B cell (primary cell): ENCODE data around the gene IL1F10. TPM values are rescaled to one million over a fixed set of nuclear protein-coding genes. Genes with fewer than 3 reads are reported as not detected.

Experiments
- ATAC-seq: fragments of 200-7000 bp; cut with Tn5 transposase; one replicate; pipeline ENCODE4 v1.10.0; 2021; ENCODE audit warnings: low read depth, mild to moderate bottlenecking, moderate number of reproducible peaks, moderate library complexity
- CTCF ChIA-PET: fragments of 350-600 bp; sonication (Branson Sonifier 250); formaldehyde crosslinking; loops from one replicate; lab custom pipeline; 2021; ENCODE audit warnings: antibody characterized with exemption, inconsistent platforms; lab: Charles Lee
- POLR2A ChIA-PET: fragments of 350-600 bp; sonication (Branson Sonifier 250); formaldehyde crosslinking; loops from one replicate; lab custom pipeline; 2021; ENCODE audit warnings: antibody characterized with exemption; lab: Charles Lee
- DNase-seq: peaks from one replicate; pipeline ENCODE4 v3.0.0; 2013
- H2AFZ ChIP-seq: 2 replicates; pipeline ENCODE4 v1.6.1; 2012; ENCODE audit warnings: mild to moderate bottlenecking, low read depth, low read length; ENCODE audit not compliant: insufficient read depth, poor library complexity, severe bottlenecking
- H3K27ac ChIP-seq, 2 donors: 1 replicate in 1 of 2; 2 replicates in 1 of 2; pipeline ENCODE4 v1.5.1; 2012 to 2013; ENCODE audit warnings: low read length in 2 of 2, mild to moderate bottlenecking in 2 of 2, moderate library complexity in 1 of 2
- H3K27me3 ChIP-seq, 4 experiments: fragments of 200-600 bp in 1 of 4; sonication (generic) in 1 of 4; replicated peaks in 1 of 4; 1 replicate in 2 of 4; 2 replicates in 2 of 4; pipeline versions ENCODE4 v1.6.1 to v1.7.0; 2013 to 2016; ENCODE audit warnings: low read length in 3 of 4, mild to moderate bottlenecking in 2 of 4, mixed read lengths in 1 of 4, moderate library complexity in 1 of 4; ENCODE audit not compliant: insufficient read depth in 4 of 4, control insufficient read depth in 3 of 4; ENCODE audit errors: control extremely low read depth in 1 of 4
- H3K36me3 ChIP-seq, 2 experiments: replicated peaks in 1 of 2; 1 replicate in 1 of 2; 2 replicates in 1 of 2; pipeline versions ENCODE4 v1.6.1 to v1.7.1; 2013; ENCODE audit warnings: low read length in 1 of 2; ENCODE audit not compliant: insufficient read depth in 2 of 2, control insufficient read depth in 1 of 2; ENCODE audit errors: control extremely low read depth in 1 of 2, extremely low read depth in 1 of 2
- H3K4me1 ChIP-seq, 2 donors: fragments of 200-600 bp in 1 of 2; sonication (generic) in 1 of 2; 1 replicate in 1 of 2; 2 replicates in 1 of 2; pipeline versions ENCODE4 v1.5.1 to v1.6.1; 2013 to 2017; ENCODE audit warnings: low read length in 2 of 2; ENCODE audit not compliant: control insufficient read depth in 2 of 2, insufficient read depth in 2 of 2
- H3K4me2 ChIP-seq: replicated peaks from 2 replicates; pipeline ENCODE3; 2012; ENCODE audit warnings: mild to moderate bottlenecking, low read depth, low read length; ENCODE audit not compliant: poor library complexity, severe bottlenecking
- H3K4me3 ChIP-seq, 5 experiments: fragments of 200-600 bp in 1 of 5; sonication (generic) in 1 of 5; 1 replicate in 3 of 5; 2 replicates in 2 of 5; pipeline versions ENCODE4 v1.5.1 to v1.7.0; 2011 to 2016; ENCODE audit warnings: low read length in 4 of 5, mild to moderate bottlenecking in 4 of 5, low read depth in 2 of 5, control low read depth in 1 of 5, moderate library complexity in 1 of 5; ENCODE audit not compliant: insufficient read depth in 1 of 5; ENCODE audit errors: control extremely low read depth in 1 of 5, extremely low read depth in 1 of 5
- H3K79me2 ChIP-seq: fragments of 200-600 bp; sonication (generic); one replicate; pipeline ENCODE4 v1.6.0; 2016; ENCODE audit warnings: low read length; ENCODE audit not compliant: control insufficient read depth, insufficient read depth
- H3K9ac ChIP-seq: fragments of 200-600 bp; sonication (generic); 2 replicates; pipeline ENCODE4 v1.6.1; 2017; ENCODE audit warnings: mild to moderate bottlenecking, low read length, moderate library complexity
- H3K9me3 ChIP-seq, 3 donors: one replicate each; pipeline versions ENCODE4 v1.6.1 to v1.7.1; 2013; ENCODE audit warnings: low read length in 2 of 3; ENCODE audit not compliant: control insufficient read depth in 2 of 3, insufficient read depth in 1 of 3; ENCODE audit errors: control extremely low read depth in 1 of 3
- H4K20me1 ChIP-seq: 2 replicates; pipeline ENCODE4 v1.6.0; 2012; ENCODE audit warnings: mild to moderate bottlenecking, low read length; ENCODE audit not compliant: insufficient read depth, control insufficient read depth, poor library complexity, severe bottlenecking
- H3K27ac Mint-ChIP-seq: one replicate; pipeline ENCODE4 v1.8.0; 2021; ENCODE audit warnings: mixed read lengths
- H3K27me3 Mint-ChIP-seq: one replicate; pipeline ENCODE4 v1.8.0; 2021; ENCODE audit warnings: mixed read lengths
- H3K4me1 Mint-ChIP-seq: one replicate; pipeline ENCODE4 v1.8.0; 2021; ENCODE audit warnings: mixed read lengths
- H3K4me3 Mint-ChIP-seq: one replicate; pipeline ENCODE4 v1.8.0; 2021; ENCODE audit warnings: mixed read lengths
- H3K9me3 Mint-ChIP-seq: one replicate; pipeline ENCODE4 v1.8.0; 2022; ENCODE audit warnings: mixed read lengths; ENCODE audit not compliant: insufficient read depth
- EZH2 ChIP-seq: IDR thresholded peaks from 2 replicates; pipeline ENCODE4 v1.6.1; 2012; ENCODE audit warnings: borderline replicate concordance, low read depth, mild to moderate bottlenecking, moderate library complexity, low read length; ENCODE audit not compliant: insufficient read depth, poor library complexity, severe bottlenecking
- WGBS: methylation state at CpG from one replicate; pipeline ENCODE4 v1.1.5; 2013; ENCODE audit warnings: missing lambda C conversion rate; ENCODE audit not compliant: insufficient coverage; 5-methylcytosine and 5-hydroxymethylcytosine counted together
- intact Hi-C: fragments of 100-400 bp; cut with micrococcal nuclease; formaldehyde crosslinking; loops from one replicate; pipeline ENCODE4 v1.10.0; 2022
- polyA plus RNA-seq: library from polyadenylated mRNA; depleted of rRNA; stranded (reverse); fragments of >200 nt; gene quantifications from 2 replicates; pipeline ENCODE4 v1.2.3, GENCODE V29; 2012
- total RNA-seq, 2 donors: library from RNA; stranded (reverse); fragments of 120-200 nt in 1 of 2; gene quantifications; 1 replicate in 1 of 2; 2 replicates in 1 of 2; pipeline versions ENCODE4 v1.2.3 to v1.2.4, GENCODE V29; 2013 to 2022
- TF ChIP-seq, protein P1 (sequence below): fragments of 200-600 bp; IDR thresholded peaks from one replicate; pipeline ENCODE4 v1.8.0; 2022; ENCODE audit warnings: antibody characterized with exemption, mild to moderate bottlenecking

IL1F10 gene
- total and polyA plus RNA-seq, 2 donors (not counting 1 experiment from before 2014, with no cell fraction given): not detected

DNA sequence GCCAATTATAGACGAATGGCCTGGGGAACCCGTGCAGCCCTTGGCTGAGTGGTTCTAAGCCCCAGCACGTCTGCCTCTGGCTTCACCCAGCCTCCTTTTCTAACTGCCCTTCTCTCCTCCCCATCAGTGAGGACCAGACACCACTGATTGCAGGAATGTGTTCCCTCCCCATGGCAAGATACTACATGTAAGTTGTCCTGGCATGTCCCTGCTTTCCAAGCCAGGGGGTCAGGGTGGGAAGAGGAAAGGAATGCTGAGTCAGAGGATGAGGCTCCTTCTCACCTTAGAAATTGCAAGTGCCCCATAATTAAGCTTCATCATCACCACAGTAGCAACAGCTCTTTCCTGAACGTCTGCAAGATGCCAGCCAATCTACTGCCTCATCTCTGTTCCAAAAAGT is 4.8 kb downstream of the IL1F10 start:
- Histone ChIP-seq H3K27me3 (peaks cover 0 to 10% (median 1%) of the 10 kb centered on the region in 4 experiments), H3K9ac (no peak overlapping the region), H4K20me1 (no peaks in the 10 kb centered on the region), H3K79me2 (no peaks in the 10 kb centered on the region), H3K4me2 (no peak overlapping the region), H3K36me3 (no peaks in the 10 kb centered on the region), H2AFZ (no peak overlapping the region), H3K4me3 (no peak overlapping the region), H3K9me3 (no peaks in the 10 kb centered on the region), H3K27ac (no peak overlapping the region), H3K4me1 (no peaks in the 10 kb centered on the region)
- intact Hi-C loops: no loop called here
- Mint-ChIP-seq H3K4me3 (no peak overlapping the region), H3K9me3 (no peaks in the 10 kb centered on the region), H3K27me3 (peaks cover 34% of the 10 kb centered on the region), H3K27ac (no peak overlapping the region), H3K4me1 (no peaks in the 10 kb centered on the region)
- DNase-seq: no peak
- WGBS: 77% methylated on average over 3 of the region's 4 CpGs
- POLR2A ChIA-PET: no interaction called here
- CTCF ChIA-PET: no interaction called here
- TF ChIP-seq, protein P1, sequence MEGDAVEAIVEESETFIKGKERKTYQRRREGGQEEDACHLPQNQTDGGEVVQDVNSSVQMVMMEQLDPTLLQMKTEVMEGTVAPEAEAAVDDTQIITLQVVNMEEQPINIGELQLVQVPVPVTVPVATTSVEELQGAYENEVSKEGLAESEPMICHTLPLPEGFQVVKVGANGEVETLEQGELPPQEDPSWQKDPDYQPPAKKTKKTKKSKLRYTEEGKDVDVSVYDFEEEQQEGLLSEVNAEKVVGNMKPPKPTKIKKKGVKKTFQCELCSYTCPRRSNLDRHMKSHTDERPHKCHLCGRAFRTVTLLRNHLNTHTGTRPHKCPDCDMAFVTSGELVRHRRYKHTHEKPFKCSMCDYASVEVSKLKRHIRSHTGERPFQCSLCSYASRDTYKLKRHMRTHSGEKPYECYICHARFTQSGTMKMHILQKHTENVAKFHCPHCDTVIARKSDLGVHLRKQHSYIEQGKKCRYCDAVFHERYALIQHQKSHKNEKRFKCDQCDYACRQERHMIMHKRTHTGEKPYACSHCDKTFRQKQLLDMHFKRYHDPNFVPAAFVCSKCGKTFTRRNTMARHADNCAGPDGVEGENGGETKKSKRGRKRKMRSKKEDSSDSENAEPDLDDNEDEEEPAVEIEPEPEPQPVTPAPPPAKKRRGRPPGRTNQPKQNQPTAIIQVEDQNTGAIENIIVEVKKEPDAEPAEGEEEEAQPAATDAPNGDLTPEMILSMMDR: no peak
- TF ChIP-seq EZH2: no peak
- ATAC-seq: no peak

DNA sequence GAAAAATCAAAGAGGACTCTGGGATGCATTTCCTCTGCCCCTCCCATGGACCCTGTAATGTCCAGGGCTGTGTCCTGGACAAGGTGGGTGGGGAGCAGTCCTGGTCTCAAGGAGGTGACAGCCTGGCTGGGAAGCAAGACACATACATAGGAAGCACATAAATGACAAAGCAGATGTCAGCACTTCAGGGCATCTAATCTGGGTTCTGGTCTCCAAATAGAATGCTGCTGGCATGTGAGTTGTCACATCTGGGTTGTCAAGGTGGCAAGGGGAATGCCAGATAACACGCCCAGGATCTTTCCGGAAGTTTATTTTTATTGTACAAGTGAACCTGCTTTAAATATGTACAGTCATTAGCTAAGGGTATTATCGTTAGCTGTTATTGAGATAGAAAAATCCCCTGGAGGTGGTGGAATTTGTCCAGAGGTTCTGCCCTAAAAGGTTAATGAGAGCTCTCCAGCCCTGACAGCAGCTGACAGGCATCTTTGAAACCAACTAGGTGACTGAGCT is 5.6 kb downstream of the IL1F10 start:
- DNase-seq: no peak

More for the DNA sequence above, 5.6 kb downstream of the IL1F10 start:
- TF ChIP-seq, protein P1: no peak
- no peak for TF ChIP-seq EZH2
- Histone ChIP-seq H3K4me2 (no peak overlapping the region), H4K20me1 (no peaks in the 10 kb centered on the region), H3K27me3 (peaks cover 0 to 13% (median 1%) of the 10 kb centered on the region in 4 experiments), H3K4me1 (no peaks in the 10 kb centered on the region), H3K9ac (no peak overlapping the region), H3K79me2 (no peaks in the 10 kb centered on the region), H3K9me3 (no peaks in the 10 kb centered on the region), H3K27ac (no peak overlapping the region), H2AFZ (no peak overlapping the region), H3K4me3 (no peak overlapping the region), H3K36me3 (no peaks in the 10 kb centered on the region)
- Mint-ChIP-seq H3K4me1 (no peaks in the 10 kb centered on the region), H3K9me3 (no peaks in the 10 kb centered on the region), H3K27ac (no peak overlapping the region), H3K27me3 (peaks cover 33% of the 10 kb centered on the region), H3K4me3 (no peak overlapping the region)
- POLR2A ChIA-PET: no interaction called here
- CTCF ChIA-PET: no interaction called here
- WGBS: 100% methylated on average over 1 of the region's 3 CpGs
- ATAC-seq: no peak
- intact Hi-C loops: no loop called here
